Measurements from ENCODE around the gene CALHM4.
A peak's percentile ranks its signal among the peaks of the same experiment; 100 is the strongest.

The CALHM4 gene

GRCh38 chr6:116550796-116551195, 2.8 kb upstream of the CALHM4 start:
- H2BK120ac ChIP-seq (ENCODE audit: low read depth, low read length): no peak overlapping the region
- H3K79me1 ChIP-seq (replicated peaks; ENCODE audit: low read length, poor library complexity, severe bottlenecking): no peaks in the 10 kb centered on the region
- no peak overlapping the region for H2BK12ac ChIP-seq (ENCODE audit: low read length in 2 of 2)
- no peak overlapping the region for H3K4me3 ChIP-seq (ENCODE audit: insufficient read depth in 1 of 2, low read depth in 1 of 2, low read length in 2 of 2)
- H3K4ac ChIP-seq (ENCODE audit: low read depth in 1 of 2, low read length in 2 of 2): no peak overlapping the region
- H3K18ac ChIP-seq (ENCODE audit: low read depth in 1 of 2, low read length in 2 of 2): no peak overlapping the region
- no peak overlapping the region for H3K14ac ChIP-seq (ENCODE audit: low read length in 2 of 2)
- H2BK5ac ChIP-seq (ENCODE audit: low read depth, low read length, poor library complexity, severe bottlenecking): no peak overlapping the region
- WGBS: 59% methylated on average over 4 of the region's 4 CpGs
- H3K23ac ChIP-seq (ENCODE audit: low read length in 2 of 2): no peak overlapping the region
- H3K9ac ChIP-seq (ENCODE audit: low read length): no peak overlapping the region
- H3K36me3 ChIP-seq (ENCODE audit: control insufficient read depth in 1 of 2, insufficient read depth in 2 of 2, low read depth in 1 of 2, low read length in 2 of 2): no peaks in the 10 kb centered on the region
- no peak overlapping the region for H2AFZ ChIP-seq (ENCODE audit: low read depth, low read length)
- H3K27me3 ChIP-seq (ENCODE audit: control insufficient read depth in 1 of 2, insufficient read depth in 1 of 2, low read length in 2 of 2): no peaks in the 10 kb centered on the region
- H4K91ac ChIP-seq (ENCODE audit: low read length): no peak overlapping the region
- H3K27ac ChIP-seq (ENCODE audit: low read length, poor library complexity, severe bottlenecking): no peak overlapping the region
- no peak overlapping the region for H2AK5ac ChIP-seq (ENCODE audit: low read length, severe bottlenecking)
- no peak overlapping the region for H4K8ac ChIP-seq (ENCODE audit: low read length)
- H3K9me3 ChIP-seq (ENCODE audit: control insufficient read depth, low read length): no peaks in the 10 kb centered on the region
- no peak for DNase-seq
- H3K4me2 ChIP-seq (ENCODE audit: low read length, poor library complexity, severe bottlenecking): no peak overlapping the region
- peaks cover 2% of the 10 kb centered on the region for H3K4me1 ChIP-seq (ENCODE audit: control insufficient read depth, insufficient read depth, low read depth, low read length)
- no peak overlapping the region for H2BK15ac ChIP-seq (ENCODE audit: low read depth, poor library complexity, severe bottlenecking)

GRCh38 chr6:116556065-116556464, 2.5 kb downstream of the CALHM4 start:
- Histone ChIP-seq H3K4ac (ENCODE audit: low read depth in 1 of 2, low read length in 2 of 2) (no peak overlapping the region), H3K14ac (ENCODE audit: low read length in 2 of 2) (no peak overlapping the region), H4K8ac (ENCODE audit: low read length) (no peak overlapping the region)

DNA sequence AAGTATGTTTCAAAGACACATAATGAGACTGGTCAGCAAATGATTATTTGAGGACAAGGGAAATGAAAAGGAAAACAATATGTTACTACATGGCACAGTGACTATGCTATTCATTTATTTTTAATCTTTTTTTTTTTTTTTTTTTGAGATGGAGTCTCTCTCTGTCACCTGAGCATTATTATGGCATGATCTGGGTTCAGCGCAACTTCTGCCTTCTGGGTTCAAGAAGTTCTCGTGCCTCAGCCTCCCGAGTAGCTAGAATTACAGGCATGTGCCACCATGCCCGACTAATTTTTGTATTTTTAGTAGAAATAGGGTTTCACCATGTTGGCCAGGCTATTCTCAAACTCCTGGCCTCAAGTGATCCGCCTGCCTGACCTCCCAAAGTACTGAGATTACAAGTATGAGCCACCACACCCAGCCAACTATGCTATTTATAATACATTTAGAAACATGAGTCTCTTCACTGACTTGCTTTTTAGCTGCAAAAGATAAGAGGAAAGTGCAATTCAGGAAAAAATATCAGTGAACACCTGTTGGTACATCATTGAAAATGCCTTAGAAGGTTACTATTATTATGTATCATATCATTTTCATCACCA, 3.4 kb downstream of the CALHM4 start:
- Histone ChIP-seq H3K27me3 (ENCODE audit: control insufficient read depth in 1 of 2, insufficient read depth in 1 of 2, low read length in 2 of 2) (no peaks in the 10 kb centered on the region), H3K4me1 (ENCODE audit: control insufficient read depth, insufficient read depth, low read depth, low read length) (peaks cover 7% of the 10 kb centered on the region), H2BK120ac (ENCODE audit: low read depth, low read length) (no peak overlapping the region), H3K36me3 (ENCODE audit: control insufficient read depth in 1 of 2, insufficient read depth in 2 of 2, low read depth in 1 of 2, low read length in 2 of 2) (no peaks in the 10 kb centered on the region), H3K79me1 (replicated peaks; ENCODE audit: low read length, poor library complexity, severe bottlenecking) (no peaks in the 10 kb centered on the region), H3K18ac (ENCODE audit: low read depth in 1 of 2, low read length in 2 of 2) (no peak overlapping the region), H2AK5ac (ENCODE audit: low read length, severe bottlenecking) (no peak overlapping the region), H4K91ac (ENCODE audit: low read length) (no peak overlapping the region), H3K9ac (ENCODE audit: low read length) (peak overlapping the region; percentile 49), H3K14ac (ENCODE audit: low read length in 2 of 2) (no peak overlapping the region), H2BK12ac (ENCODE audit: low read length in 2 of 2) (no peak overlapping the region), H3K4ac (ENCODE audit: low read depth in 1 of 2, low read length in 2 of 2) (no peak overlapping the region), H2BK15ac (ENCODE audit: low read depth, poor library complexity, severe bottlenecking) (no peak overlapping the region), H2AFZ (ENCODE audit: low read depth, low read length) (no peak overlapping the region), H4K8ac (ENCODE audit: low read length) (no peak overlapping the region), H3K23ac (ENCODE audit: low read length in 2 of 2) (no peak overlapping the region), H2BK5ac (ENCODE audit: low read depth, low read length, poor library complexity, severe bottlenecking) (no peak overlapping the region), H3K4me3 (ENCODE audit: insufficient read depth in 1 of 2, low read depth in 1 of 2, low read length in 2 of 2) (no peak overlapping the region), H3K27ac (ENCODE audit: low read length, poor library complexity, severe bottlenecking) (peak overlapping the region; percentile 95), H3K9me3 (ENCODE audit: control insufficient read depth, low read length) (no peaks in the 10 kb centered on the region), H3K4me2 (ENCODE audit: low read length, poor library complexity, severe bottlenecking) (no peak overlapping the region)
- DNase-seq: no peak
- WGBS: 94% methylated on average over 5 of the region's 5 CpGs

More at GRCh38 chr6:116556065-116556464, 2.5 kb downstream of the CALHM4 start:
- Histone ChIP-seq H3K23ac (ENCODE audit: low read length in 2 of 2) (no peak overlapping the region), H3K4me1 (ENCODE audit: control insufficient read depth, insufficient read depth, low read depth, low read length) (peaks cover 6% of the 10 kb centered on the region), H2BK5ac (ENCODE audit: low read depth, low read length, poor library complexity, severe bottlenecking) (no peak overlapping the region), H3K27me3 (ENCODE audit: control insufficient read depth in 1 of 2, insufficient read depth in 1 of 2, low read length in 2 of 2) (no peaks in the 10 kb centered on the region), H3K27ac (ENCODE audit: low read length, poor library complexity, severe bottlenecking) (peak overlapping the region; percentile 95), H3K9ac (ENCODE audit: low read length) (peak overlapping the region; percentile 49), H3K18ac (ENCODE audit: low read depth in 1 of 2, low read length in 2 of 2) (no peak overlapping the region), H3K9me3 (ENCODE audit: control insufficient read depth, low read length) (no peaks in the 10 kb centered on the region), H4K91ac (ENCODE audit: low read length) (no peak overlapping the region), H3K79me1 (replicated peaks; ENCODE audit: low read length, poor library complexity, severe bottlenecking) (no peaks in the 10 kb centered on the region), H2BK12ac (ENCODE audit: low read length in 2 of 2) (no peak overlapping the region), H2AK5ac (ENCODE audit: low read length, severe bottlenecking) (no peak overlapping the region), H3K4me3 (ENCODE audit: insufficient read depth in 1 of 2, low read depth in 1 of 2, low read length in 2 of 2) (no peak overlapping the region), H3K36me3 (ENCODE audit: control insufficient read depth in 1 of 2, insufficient read depth in 2 of 2, low read depth in 1 of 2, low read length in 2 of 2) (no peaks in the 10 kb centered on the region), H3K4me2 (ENCODE audit: low read length, poor library complexity, severe bottlenecking) (no peak overlapping the region), H2BK120ac (ENCODE audit: low read depth, low read length) (no peak overlapping the region), H2BK15ac (ENCODE audit: low read depth, poor library complexity, severe bottlenecking) (no peak overlapping the region), H2AFZ (ENCODE audit: low read depth, low read length) (no peak overlapping the region)
- DNase-seq: no peak
- 0% methylated on average over 1 of the region's 1 CpG for WGBS

DNA sequence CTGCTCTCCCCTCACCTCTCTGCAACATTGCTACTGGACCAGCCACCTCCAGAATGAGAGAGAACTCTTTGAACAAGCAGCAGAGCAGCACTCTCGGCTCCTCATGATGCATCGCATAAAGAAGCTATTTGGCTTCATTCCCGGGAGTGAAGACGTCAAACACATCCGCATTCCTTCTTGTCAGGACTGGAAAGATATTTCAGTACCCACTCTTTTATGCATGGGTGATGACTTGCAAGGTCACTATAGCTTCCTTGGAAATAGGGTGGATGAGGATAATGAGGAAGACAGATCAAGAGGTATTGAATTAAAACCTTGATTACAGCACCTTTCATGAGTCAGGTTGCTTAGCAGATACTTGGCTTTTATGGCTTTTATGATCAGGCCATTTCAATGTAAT, 4.3 kb downstream of the CALHM4 start:
- no peak overlapping the region for H3K4me2 ChIP-seq (ENCODE audit: low read length, poor library complexity, severe bottlenecking)
- no peak overlapping the region for H2BK12ac ChIP-seq (ENCODE audit: low read length in 2 of 2)
- H3K27me3 ChIP-seq (ENCODE audit: control insufficient read depth in 1 of 2, insufficient read depth in 1 of 2, low read length in 2 of 2): no peaks in the 10 kb centered on the region
- H3K4me3 ChIP-seq (ENCODE audit: insufficient read depth in 1 of 2, low read depth in 1 of 2, low read length in 2 of 2): no peak overlapping the region
- H3K4me1 ChIP-seq (ENCODE audit: control insufficient read depth, insufficient read depth, low read depth, low read length): peaks cover 7% of the 10 kb centered on the region
- H3K4ac ChIP-seq (ENCODE audit: low read depth in 1 of 2, low read length in 2 of 2): no peak overlapping the region
- no peak overlapping the region for H2BK15ac ChIP-seq (ENCODE audit: low read depth, poor library complexity, severe bottlenecking)
- DNase-seq: peak; percentile 82
- no peak overlapping the region for H4K8ac ChIP-seq (ENCODE audit: low read length)
- H3K9ac ChIP-seq (ENCODE audit: low read length): no peak overlapping the region
- no peak overlapping the region for H3K14ac ChIP-seq (ENCODE audit: low read length in 2 of 2)
- H4K91ac ChIP-seq (ENCODE audit: low read length): no peak overlapping the region
- no peak overlapping the region for H3K23ac ChIP-seq (ENCODE audit: low read length in 2 of 2)
- H3K27ac ChIP-seq (ENCODE audit: low read length, poor library complexity, severe bottlenecking): peak overlapping the region; percentile 82
- H2BK120ac ChIP-seq (ENCODE audit: low read depth, low read length): no peak overlapping the region
- H3K36me3 ChIP-seq (ENCODE audit: control insufficient read depth in 1 of 2, insufficient read depth in 2 of 2, low read depth in 1 of 2, low read length in 2 of 2): no peaks in the 10 kb centered on the region
- H3K79me1 ChIP-seq (replicated peaks; ENCODE audit: low read length, poor library complexity, severe bottlenecking): no peaks in the 10 kb centered on the region
- H2AK5ac ChIP-seq (ENCODE audit: low read length, severe bottlenecking): no peak overlapping the region
- no peaks in the 10 kb centered on the region for H3K9me3 ChIP-seq (ENCODE audit: control insufficient read depth, low read length)
- no peak overlapping the region for H2BK5ac ChIP-seq (ENCODE audit: low read depth, low read length, poor library complexity, severe bottlenecking)
- 76% methylated on average over 5 of the region's 5 CpGs for WGBS
- H3K18ac ChIP-seq (ENCODE audit: low read depth in 1 of 2, low read length in 2 of 2): no peak overlapping the region
- no peak overlapping the region for H2AFZ ChIP-seq (ENCODE audit: low read depth, low read length)

All from mesenchymal stem cell (in vitro differentiated cells and primary cell).